K562 (cell line): ENCODE measurements around the gene CERS3. TPM values are rescaled to one million over a fixed set of nuclear protein-coding genes. Genes with fewer than 3 reads are reported as not detected.

ENCODE experiments used
- BRF2 ChIP-seq: IDR thresholded peaks from 3 replicates; pipeline ENCODE4 v1.6.1; 2011; ENCODE audit warnings: borderline replicate concordance, mild to moderate bottlenecking; ENCODE audit not compliant: insufficient read length, insufficient read depth
- C11orf30 ChIP-seq: fragments of 450-650 bp; IDR thresholded peaks from 2 replicates; pipeline ENCODE4 v1.6.1; 2016; ENCODE audit warnings: low read depth, mild to moderate bottlenecking
- E2F6 ChIP-seq, 2 experiments: IDR thresholded peaks; 2 replicates each; pipeline ENCODE4 v1.6.1; 2011; ENCODE audit warnings: borderline replicate concordance in 1 of 2, control low read depth in 1 of 2, low read depth in 1 of 2, low read length in 1 of 2, mild to moderate bottlenecking in 1 of 2, mixed read lengths in 1 of 2, moderate library complexity in 1 of 2; ENCODE audit not compliant: insufficient read depth in 1 of 2, insufficient read length in 1 of 2, poor library complexity in 1 of 2, severe bottlenecking in 1 of 2; ENCODE audit errors: extremely low read depth in 1 of 2
- FOXM1 ChIP-seq, 2 experiments: fragments of 450-650 bp in 1 of 2; sonication (generic) in 1 of 2; formaldehyde crosslinking in 1 of 2; IDR thresholded peaks; 2 replicates each; pipeline versions ENCODE4 v1.6.1 to v1.9.0; 2017 to 2022; ENCODE audit warnings: low read depth in 2 of 2, mild to moderate bottlenecking in 2 of 2, missing genetic modification reagents in 1 of 2, moderate library complexity in 1 of 2
- HDAC2 ChIP-seq: fragments of 450-650 bp; IDR thresholded peaks from 2 replicates; pipeline ENCODE4 v1.6.1; 2016; ENCODE audit warnings: mild to moderate bottlenecking
- HNRNPK ChIP-seq: fragments of 200-400 bp; formaldehyde crosslinking; IDR thresholded peaks from one replicate; pipeline ENCODE4 v1.6.1; 2018; ENCODE audit warnings: mild to moderate bottlenecking, low read depth, low read length; ENCODE audit not compliant: poor library complexity, severe bottlenecking
- SIX5 ChIP-seq, 2 experiments: IDR thresholded peaks; 2 replicates each; pipeline ENCODE4 v1.6.1; 2011; ENCODE audit warnings: low read length in 2 of 2, borderline replicate concordance in 1 of 2, low read depth in 1 of 2, mild to moderate bottlenecking in 1 of 2, moderate library complexity in 1 of 2; ENCODE audit not compliant: insufficient read depth in 1 of 2
- SPI1 ChIP-seq: IDR thresholded peaks from 2 replicates; pipeline ENCODE4 v1.6.1; 2011; ENCODE audit warnings: low read depth, low read length, control low read depth, borderline replicate concordance
- SRF ChIP-seq, 2 experiments: fragments of 250-450, 450-650 bp in 1 of 2; sonication (Bioruptor Pico) in 1 of 2; sonication (generic) in 1 of 2; formaldehyde crosslinking; IDR thresholded peaks; 2 replicates each; pipeline versions ENCODE4 v1.5.0 to v1.5.1; 2020 to 2022; ENCODE audit warnings: mild to moderate bottlenecking in 1 of 2, missing genetic modification reagents in 1 of 2
- TCF7L2 ChIP-seq: fragments of 150-350 bp; IDR thresholded peaks from 2 replicates; pipeline ENCODE4 v1.6.1; 2016; ENCODE audit warnings: low read depth, mild to moderate bottlenecking, low read length, moderate library complexity
- ZNF445 ChIP-seq: fragments of 250-450 bp; sonication (Bioruptor Pico); IDR thresholded peaks from 2 replicates; pipeline ENCODE4 v1.4.0; 2020; ENCODE audit warnings: low read depth, mild to moderate bottlenecking, moderate library complexity
- ZNF551 ChIP-seq: fragments of 250-450 bp; sonication (Bioruptor Pico); IDR thresholded peaks from 2 replicates; pipeline ENCODE4 v1.5.0; 2021; ENCODE audit warnings: mild to moderate bottlenecking, moderate library complexity
- polyA plus RNA-seq, 8 experiments: library from polyadenylated mRNA; depleted of rRNA in 4 of 8; stranded (reverse) in 5 of 8; unstranded in 3 of 8; fragments of >200 nt; fragmentation: Nextera tagmentation in 2 of 8; fragmentation: Illumina TruSeq in 1 of 8; extraction: Ambion mirVana in 2 of 8; extraction: Trizol in 1 of 8; gene quantifications; 2 replicates each; pipeline versions ENCODE4 v1.2.1 to v1.2.3, GENCODE V29; 2011 to 2014; ENCODE audit warnings: inconsistent platforms in 1 of 8, missing spikeins in 1 of 8
- total RNA-seq, 7 experiments: library from RNA; depleted of rRNA in 6 of 7; stranded (reverse); fragments of >200 nt in 6 of 7; fragmentation: Illumina TruSeq in 2 of 7; extraction: Trizol in 2 of 7; gene quantifications; 2 replicates each; pipeline versions ENCODE4 v1.2.1 to v1.2.3, GENCODE V29; 2011 to 2021; ENCODE audit warnings: low replicate concordance in 1 of 7

Gene CERS3
- total and polyA plus RNA-seq, 9 of the 15 experiments (the other 6 are each of a cell fraction or from before 2014, with no cell fraction given): not detected

- TF ChIP-seq E2F6 (IDR thresholded peaks at IDR 0.05; ENCODE audit: borderline replicate concordance in 1 of 2, extremely low read depth in 1 of 2, insufficient read depth in 1 of 2, insufficient read length in 1 of 2, low read depth in 1 of 2, low read length in 1 of 2, poor library complexity in 1 of 2, severe bottlenecking in 1 of 2) (no peak), TCF7L2 (no peak), SPI1 (no peak), BRF2 (no peak), SRF (CRISPR knock-in tag; IDR thresholded peaks at IDR 0.05) (no peak), C11orf30 (no peak), ZNF445 (CRISPR knock-in tag) (no peak), SIX5 (IDR thresholded peaks at IDR 0.05; ENCODE audit: borderline replicate concordance in 1 of 2, insufficient read depth in 1 of 2, low read depth in 1 of 2, low read length in 2 of 2) (no peak), ZNF551 (CRISPR knock-in tag) (no peak), HDAC2 (no peak), HNRNPK (no peak), FOXM1 (IDR thresholded peaks at IDR 0.05; ENCODE audit: low read depth) (no peak), FOXM1 (CRISPR knock-in tag; IDR thresholded peaks at IDR 0.05; ENCODE audit: low read depth) (no peak)
These were observed 42.1 kb upstream of the CERS3 start (continued) for GRCh38 chr15:100570735-100571313.
